Coronary artery (tissue), 2 donors: ENCODE measurements around the gene SEZ6L.

Experiments used
- DNase-seq: peaks from one replicate; pipeline ENCODE4 v3.0.0-alpha.2; 2017; ENCODE audit warnings: low spot score
- H3K27ac ChIP-seq, 2 donors: fragments of 200-600 bp; sonication (generic); one replicate each; pipeline ENCODE4 v1.5.1; 2016 to 2019
- H3K4me3 ChIP-seq: fragments of 200-600 bp; sonication (generic); 2 replicates; pipeline ENCODE4 v1.5.1; 2016; ENCODE audit warnings: mild to moderate bottlenecking, moderate library complexity
- TF ChIP-seq, protein P1 (sequence below): fragments of 200-600 bp; sonication (generic); IDR thresholded peaks from one replicate; pipeline ENCODE4 v1.5.1; 2019; ENCODE audit warnings: antibody characterized with exemption

Gene SEZ6L

GRCh38 chr22:26172389-26172990, 3.2 kb downstream of the SEZ6L start:
- no peak for DNase-seq
- TF ChIP-seq, protein P1, sequence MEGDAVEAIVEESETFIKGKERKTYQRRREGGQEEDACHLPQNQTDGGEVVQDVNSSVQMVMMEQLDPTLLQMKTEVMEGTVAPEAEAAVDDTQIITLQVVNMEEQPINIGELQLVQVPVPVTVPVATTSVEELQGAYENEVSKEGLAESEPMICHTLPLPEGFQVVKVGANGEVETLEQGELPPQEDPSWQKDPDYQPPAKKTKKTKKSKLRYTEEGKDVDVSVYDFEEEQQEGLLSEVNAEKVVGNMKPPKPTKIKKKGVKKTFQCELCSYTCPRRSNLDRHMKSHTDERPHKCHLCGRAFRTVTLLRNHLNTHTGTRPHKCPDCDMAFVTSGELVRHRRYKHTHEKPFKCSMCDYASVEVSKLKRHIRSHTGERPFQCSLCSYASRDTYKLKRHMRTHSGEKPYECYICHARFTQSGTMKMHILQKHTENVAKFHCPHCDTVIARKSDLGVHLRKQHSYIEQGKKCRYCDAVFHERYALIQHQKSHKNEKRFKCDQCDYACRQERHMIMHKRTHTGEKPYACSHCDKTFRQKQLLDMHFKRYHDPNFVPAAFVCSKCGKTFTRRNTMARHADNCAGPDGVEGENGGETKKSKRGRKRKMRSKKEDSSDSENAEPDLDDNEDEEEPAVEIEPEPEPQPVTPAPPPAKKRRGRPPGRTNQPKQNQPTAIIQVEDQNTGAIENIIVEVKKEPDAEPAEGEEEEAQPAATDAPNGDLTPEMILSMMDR: peak; percentile 11
- Histone ChIP-seq H3K27ac (no peak overlapping the region), H3K4me3 (no peak overlapping the region)

DNA sequence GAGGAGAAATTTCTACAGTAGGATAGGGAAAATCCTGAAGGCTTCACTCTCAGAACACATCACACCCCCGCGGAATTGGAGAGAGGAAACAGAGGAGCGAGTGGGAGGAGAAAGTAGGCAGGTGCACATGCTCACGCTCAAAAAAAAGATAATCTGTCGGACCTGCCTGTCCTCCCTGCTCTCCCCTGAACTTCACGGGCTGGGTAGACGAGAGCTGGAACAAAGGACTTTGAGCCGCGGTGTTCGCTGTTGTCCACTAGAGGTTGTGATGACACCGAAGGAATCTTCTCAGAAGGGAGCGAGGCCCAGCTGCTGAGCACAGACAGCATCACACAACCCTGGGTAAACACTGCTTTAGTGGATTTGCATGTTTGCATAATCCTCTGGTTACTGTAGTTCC, 5.0 kb downstream of the SEZ6L start:
- TF ChIP-seq, protein P1: no peak
- DNase-seq: no peak

DNA sequence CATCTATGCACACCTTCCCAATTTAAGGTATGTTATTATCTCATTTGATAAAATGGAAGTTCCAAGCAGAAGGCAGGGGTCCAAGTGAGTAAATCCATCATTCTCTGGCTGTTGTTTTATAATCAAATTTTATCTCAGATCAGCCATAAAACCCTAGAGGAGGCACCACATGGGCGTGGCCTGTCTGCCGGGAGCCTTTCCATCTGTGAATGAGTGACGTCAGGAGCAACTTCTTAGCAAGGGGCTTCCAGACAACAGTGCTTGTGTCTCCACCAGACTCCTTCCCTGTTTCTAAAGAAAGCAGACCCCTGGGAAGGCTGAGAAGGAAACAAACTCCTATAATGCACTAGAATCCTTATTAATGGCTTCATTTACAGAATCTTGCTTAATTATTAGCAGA, 13.5 kb downstream of the SEZ6L start:
- H3K4me3 ChIP-seq: no peak overlapping the region
- no peak overlapping the region for H3K27ac ChIP-seq
- TF ChIP-seq, protein P1: no peak
- no peak for DNase-seq

More for the DNA sequence above, 5.0 kb downstream of the SEZ6L start:
- Histone ChIP-seq H3K27ac (no peak overlapping the region), H3K4me3 (no peak overlapping the region)

GRCh38 chr22:26185190-26185589, 15.9 kb downstream of the SEZ6L start:
- TF ChIP-seq, protein P1: no peak
- Histone ChIP-seq H3K27ac (no peak overlapping the region), H3K4me3 (no peak overlapping the region)
- DNase-seq: no peak

- Histone ChIP-seq H3K4me3 (no peak overlapping the region), H3K27ac (no peak overlapping the region)
- no peak for DNase-seq
- TF ChIP-seq, protein P1: no peak
Measured at GRCh38 chr22:26188341-26188740, 19.1 kb downstream of the SEZ6L start.

DNA sequence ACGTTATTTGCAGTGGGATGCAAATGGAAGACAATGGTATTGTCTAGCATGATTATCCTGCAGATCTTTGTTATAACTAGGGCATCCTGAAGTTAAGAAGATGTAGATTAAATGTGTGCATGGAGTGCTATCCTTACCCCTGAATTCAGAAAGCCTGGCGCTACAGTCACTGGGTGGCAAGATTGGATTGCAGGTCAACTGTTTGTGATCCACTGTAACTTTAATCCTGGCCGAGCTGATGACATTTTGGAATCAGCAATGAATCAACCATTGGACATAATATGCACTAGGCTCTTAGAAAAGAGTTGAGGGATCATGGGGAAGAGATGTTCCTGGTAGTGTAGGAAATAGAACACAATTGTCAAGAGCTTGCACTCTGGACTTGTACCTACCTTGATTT, 25.1 kb downstream of the SEZ6L start:
- no peak overlapping the region for H3K4me3 ChIP-seq
- TF ChIP-seq, protein P1: no peak
- peak; percentile 4 for DNase-seq
- no peak overlapping the region for H3K27ac ChIP-seq

GRCh38 chr22:26194877-26195276, 25.6 kb downstream of the SEZ6L start:
- DNase-seq: peak; percentile 19
- no peak overlapping the region for H3K27ac ChIP-seq
- TF ChIP-seq, protein P1: no peak
- no peak overlapping the region for H3K4me3 ChIP-seq
